Measurements from ENCODE around the gene MTA1.

- TF ChIP-seq CTCF (IDR thresholded peaks at IDR 0.05) (no peak), POLR2A (IDR thresholded peaks at IDR 0.05) (no peak)
These were observed 63.0 kb downstream of the MTA1 start for GRCh38 chr14:105482486-105483110.

Data from stomach (tissue), 4 donors.